OCI-LY1 (cell line): ENCODE results near the gene SLC7A8.
A peak's percentile ranks its signal among the peaks of the same experiment; 100 is the strongest.
"Not testable (repeated sequence)": the region's sequence is repeated elsewhere in the genome, so short reads cannot be mapped to it uniquely, and the experiment has no call there.

Experiments used
- H2AFZ ChIP-seq: fragments of 200-600 bp; sonication (generic), shearing (Covaris generic); 2 replicates; pipeline ENCODE4 v1.6.0; 2014; ENCODE audit warnings: antibody characterized with exemption, mild to moderate bottlenecking, low read length
- H3F3A ChIP-seq: fragments of 200-600 bp; sonication (generic), shearing (Covaris generic); 2 replicates; pipeline ENCODE4 v1.6.0; 2014; ENCODE audit warnings: mild to moderate bottlenecking, antibody characterized with exemption, low read length, moderate library complexity; ENCODE audit not compliant: insufficient read depth
- H3K27ac ChIP-seq: fragments of 200-600 bp; sonication (generic); 2 replicates; pipeline ENCODE4 v1.5.1; 2014; ENCODE audit warnings: low read length, mixed run types, mild to moderate bottlenecking, low read depth; ENCODE audit not compliant: poor library complexity, severe bottlenecking
- H3K27me3 ChIP-seq: fragments of 200-600 bp; sonication (generic); 2 replicates; pipeline ENCODE4 v1.6.0; 2014; ENCODE audit warnings: antibody characterized with exemption, mild to moderate bottlenecking, low read length, moderate library complexity; ENCODE audit not compliant: insufficient read depth
- H3K36me3 ChIP-seq: fragments of 200-600 bp; sonication (generic); 2 replicates; pipeline ENCODE4 v1.6.1; 2014; ENCODE audit warnings: mild to moderate bottlenecking, antibody characterized with exemption, low read length, moderate library complexity, mixed read lengths; ENCODE audit not compliant: insufficient read depth
- H3K4me1 ChIP-seq: fragments of 200-600 bp; sonication (generic); 2 replicates; pipeline ENCODE4 v1.5.1; 2014; ENCODE audit warnings: mild to moderate bottlenecking, low read length, moderate library complexity; ENCODE audit not compliant: insufficient read depth, severe bottlenecking
- H3K4me2 ChIP-seq: fragments of 200-600 bp; sonication (generic), shearing (Covaris generic); 2 replicates; pipeline ENCODE4 v1.6.1; 2014; ENCODE audit warnings: low read length
- H3K4me3 ChIP-seq: fragments of 200-600 bp; sonication (generic); 2 replicates; pipeline ENCODE4 v1.5.1; 2014; ENCODE audit warnings: low read length, low read depth, mild to moderate bottlenecking, mixed read lengths; ENCODE audit not compliant: poor library complexity, severe bottlenecking
- H3K79me2 ChIP-seq: fragments of 200-600 bp; shearing (Covaris generic); 2 replicates; pipeline ENCODE4 v1.6.1; 2016; ENCODE audit warnings: mixed run types, low read length, mixed read lengths; ENCODE audit not compliant: insufficient read depth
- H3K9ac ChIP-seq: fragments of 200-600 bp; sonication (generic), shearing (Covaris generic); 2 replicates; pipeline ENCODE4 v1.6.1; 2014; ENCODE audit warnings: mild to moderate bottlenecking, low read length, mixed read lengths
- H3K9me2 ChIP-seq: fragments of 200-600 bp; sonication (generic), shearing (Covaris generic); 2 replicates; pipeline ENCODE4 v1.6.1; 2014; ENCODE audit warnings: low read depth, mild to moderate bottlenecking, low read length, mixed read lengths
- H3K9me3 ChIP-seq: fragments of 200-600 bp; shearing (Covaris generic); 2 replicates; pipeline ENCODE4 v1.6.1; 2014; ENCODE audit warnings: low read length, mixed read lengths
- H4K20me1 ChIP-seq: fragments of 200-600 bp; sonication (generic), shearing (Covaris generic); 2 replicates; pipeline ENCODE4 v1.6.0; 2016; ENCODE audit warnings: mild to moderate bottlenecking, low read length; ENCODE audit not compliant: insufficient read depth
- EZH2 ChIP-seq: fragments of 200-600 bp; sonication (generic), shearing (Covaris generic); IDR thresholded peaks from 2 replicates; pipeline ENCODE4 v1.8.0; 2017; ENCODE audit warnings: borderline replicate concordance, mixed run types, mild to moderate bottlenecking, antibody characterized with exemption, low read length, moderate library complexity, mixed read lengths
- TF ChIP-seq, protein P1 (sequence below): fragments of 200-600 bp; sonication (generic), shearing (Covaris generic); IDR thresholded peaks from 2 replicates; pipeline ENCODE4 v1.5.1; 2017; ENCODE audit warnings: mild to moderate bottlenecking, antibody characterized with exemption, low read length, moderate library complexity, mixed read lengths

The SLC7A8 gene

DNA sequence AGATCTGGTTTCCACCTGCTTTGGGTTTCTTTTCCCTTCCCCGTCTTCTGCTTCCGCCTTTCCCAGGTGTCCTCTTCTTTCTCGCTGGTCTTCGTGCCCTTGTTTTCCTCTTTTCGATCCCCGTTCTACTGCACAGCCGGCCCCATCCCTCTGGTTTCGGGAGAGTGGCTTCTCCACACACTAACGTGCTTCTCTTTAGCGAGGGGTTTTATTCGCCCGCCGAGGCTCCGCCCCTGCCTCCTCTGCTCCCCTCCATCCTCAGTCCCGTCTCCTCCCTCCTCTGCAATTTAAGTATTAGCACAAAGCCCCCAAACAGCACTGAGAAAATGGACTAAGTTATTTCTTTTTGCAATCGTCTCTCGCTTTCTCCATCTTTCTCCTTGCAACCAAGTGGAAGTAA, at the start of gene SLC7A8:
Gene SLC7A8 (minus strand): TSS at position 182 of the 400 bp plus-strand sequence. CDS start 746 bp downstream, outside the sequence.
- Histone ChIP-seq H3K9ac (no peak within 1 kb of the TSS), H3K4me2 (peak within 1 kb of the TSS; percentile 45), H2AFZ (no peak within 1 kb of the TSS), H3K4me1 (peaks cover 6% of the 10 kb centered on the region), H3K9me3 (no peaks in the 10 kb centered on the region), H3K9me2 (no peaks in the 10 kb centered on the region), H3K4me3 (peak within 1 kb of the TSS; percentile 45), H3K36me3 (no peaks in the 10 kb centered on the region), H3K27me3 (0 out of 2 replicates have a peak, but pooled peaks cover 7% of the 10 kb centered on the region), H4K20me1 (no peaks in the 10 kb centered on the region), H3K27ac (no peak within 1 kb of the TSS), H3F3A (no peaks in the 10 kb centered on the region), H3K79me2 (no peaks in the 10 kb centered on the region)
- TF ChIP-seq EZH2: no peak
- TF ChIP-seq, protein P1, sequence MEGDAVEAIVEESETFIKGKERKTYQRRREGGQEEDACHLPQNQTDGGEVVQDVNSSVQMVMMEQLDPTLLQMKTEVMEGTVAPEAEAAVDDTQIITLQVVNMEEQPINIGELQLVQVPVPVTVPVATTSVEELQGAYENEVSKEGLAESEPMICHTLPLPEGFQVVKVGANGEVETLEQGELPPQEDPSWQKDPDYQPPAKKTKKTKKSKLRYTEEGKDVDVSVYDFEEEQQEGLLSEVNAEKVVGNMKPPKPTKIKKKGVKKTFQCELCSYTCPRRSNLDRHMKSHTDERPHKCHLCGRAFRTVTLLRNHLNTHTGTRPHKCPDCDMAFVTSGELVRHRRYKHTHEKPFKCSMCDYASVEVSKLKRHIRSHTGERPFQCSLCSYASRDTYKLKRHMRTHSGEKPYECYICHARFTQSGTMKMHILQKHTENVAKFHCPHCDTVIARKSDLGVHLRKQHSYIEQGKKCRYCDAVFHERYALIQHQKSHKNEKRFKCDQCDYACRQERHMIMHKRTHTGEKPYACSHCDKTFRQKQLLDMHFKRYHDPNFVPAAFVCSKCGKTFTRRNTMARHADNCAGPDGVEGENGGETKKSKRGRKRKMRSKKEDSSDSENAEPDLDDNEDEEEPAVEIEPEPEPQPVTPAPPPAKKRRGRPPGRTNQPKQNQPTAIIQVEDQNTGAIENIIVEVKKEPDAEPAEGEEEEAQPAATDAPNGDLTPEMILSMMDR: no peak

DNA sequence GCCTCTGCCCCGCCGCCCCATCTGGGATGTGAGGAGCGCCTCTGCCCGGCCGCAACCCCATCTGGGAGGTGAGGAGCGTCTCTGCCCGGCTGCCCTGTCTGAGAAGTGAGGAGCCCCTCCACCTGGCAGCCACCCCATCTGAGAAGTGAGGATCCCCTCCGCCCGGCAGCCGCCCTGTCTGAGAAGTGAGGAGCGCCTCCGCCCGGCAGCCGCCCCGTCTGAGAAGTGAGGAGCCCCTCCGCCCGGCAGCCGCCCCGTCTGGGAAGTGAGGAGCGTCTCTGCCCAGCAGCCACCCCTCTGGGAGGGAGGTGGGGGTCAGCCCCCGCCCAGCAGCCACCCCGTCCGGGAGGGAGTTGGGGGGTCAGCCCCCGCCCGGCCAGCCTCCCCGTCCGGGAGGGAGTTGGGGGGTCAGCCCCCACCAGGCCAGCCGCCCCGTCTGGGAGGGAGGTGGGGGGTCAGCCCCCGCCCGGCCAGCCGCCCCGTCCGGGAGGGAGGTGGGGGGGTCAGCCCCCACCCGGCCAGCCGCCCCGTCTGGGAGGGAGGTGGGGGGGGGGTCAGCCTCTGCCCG, 48.9 kb upstream of the SLC7A8 start:
- not testable (repeated sequence) for H3K4me1 ChIP-seq, H2AFZ ChIP-seq, H3K27me3 ChIP-seq, H4K20me1 ChIP-seq, H3K79me2 ChIP-seq, H3K9ac ChIP-seq, H3F3A ChIP-seq, H3K9me2 ChIP-seq, H3K36me3 ChIP-seq, H3K9me3 ChIP-seq, H3K27ac ChIP-seq, H3K4me3 ChIP-seq, H3K4me2 ChIP-seq

DNA sequence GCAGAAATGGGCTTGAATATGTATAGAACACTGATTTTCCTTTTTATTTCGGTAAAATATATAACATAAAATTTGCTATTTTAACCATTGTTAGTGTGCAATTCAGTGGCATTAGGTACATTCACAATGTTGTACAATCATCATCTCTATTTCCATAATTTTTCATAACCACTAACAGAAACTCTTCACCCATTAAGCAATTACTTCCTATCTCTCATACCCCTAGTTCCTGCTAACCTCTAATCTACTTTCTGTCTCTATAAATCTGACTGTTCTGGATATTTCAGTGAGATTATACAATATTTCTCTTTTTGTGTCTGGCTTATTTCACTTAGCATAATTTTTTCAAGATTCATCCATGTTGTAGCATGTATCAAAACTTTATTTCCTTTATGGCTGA, 45.4 kb upstream of the SLC7A8 start:
- Histone ChIP-seq H4K20me1 (no peaks in the 10 kb centered on the region), H3K4me2 (no peak overlapping the region), H3K9me3 (0 out of 2 replicates have a peak, but pooled peaks cover 3% of the 10 kb centered on the region), H3K79me2 (no peaks in the 10 kb centered on the region), H3K27ac (no peak overlapping the region), H3F3A (no peaks in the 10 kb centered on the region), H3K4me1 (no peaks in the 10 kb centered on the region), H3K27me3 (no peaks in the 10 kb centered on the region), H2AFZ (no peak overlapping the region), H3K4me3 (no peak overlapping the region), H3K9me2 (no peaks in the 10 kb centered on the region), H3K36me3 (no peaks in the 10 kb centered on the region), H3K9ac (no peak overlapping the region)
- TF ChIP-seq EZH2: no peak
- TF ChIP-seq, protein P1: no peak

DNA sequence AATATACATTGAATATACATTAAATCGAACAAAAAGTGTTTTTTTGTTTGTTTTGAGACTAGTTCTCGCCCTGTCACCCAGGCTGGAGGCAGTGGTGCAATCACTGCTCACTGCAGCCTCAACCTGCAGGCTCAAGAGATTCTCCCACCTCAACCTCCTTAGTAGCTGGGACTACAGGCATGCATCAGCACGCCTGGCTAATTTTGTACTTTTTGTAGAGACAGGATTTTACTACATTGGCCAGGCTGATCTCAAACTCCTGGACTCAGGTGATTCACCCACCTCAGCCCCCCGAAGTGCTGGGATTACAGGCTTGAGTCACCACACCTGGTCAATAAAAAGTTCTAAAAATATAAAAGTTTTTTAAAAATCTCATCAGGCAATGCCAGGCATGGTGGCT, 44.1 kb upstream of the SLC7A8 start:
- Histone ChIP-seq H3K36me3 (no peaks in the 10 kb centered on the region), H3K4me2 (no peak overlapping the region), H2AFZ (no peak overlapping the region), H3K27me3 (no peaks in the 10 kb centered on the region), H3K79me2 (no peaks in the 10 kb centered on the region), H3K27ac (no peak overlapping the region), H3K4me3 (no peak overlapping the region), H4K20me1 (no peaks in the 10 kb centered on the region), H3K9me3 (0 out of 2 replicates have a peak, but pooled peaks cover 3% of the 10 kb centered on the region), H3K9ac (no peak overlapping the region), H3K9me2 (no peaks in the 10 kb centered on the region), H3K4me1 (no peaks in the 10 kb centered on the region), H3F3A (no peaks in the 10 kb centered on the region)
- no peak for TF ChIP-seq EZH2
- TF ChIP-seq, protein P1: no peak

DNA sequence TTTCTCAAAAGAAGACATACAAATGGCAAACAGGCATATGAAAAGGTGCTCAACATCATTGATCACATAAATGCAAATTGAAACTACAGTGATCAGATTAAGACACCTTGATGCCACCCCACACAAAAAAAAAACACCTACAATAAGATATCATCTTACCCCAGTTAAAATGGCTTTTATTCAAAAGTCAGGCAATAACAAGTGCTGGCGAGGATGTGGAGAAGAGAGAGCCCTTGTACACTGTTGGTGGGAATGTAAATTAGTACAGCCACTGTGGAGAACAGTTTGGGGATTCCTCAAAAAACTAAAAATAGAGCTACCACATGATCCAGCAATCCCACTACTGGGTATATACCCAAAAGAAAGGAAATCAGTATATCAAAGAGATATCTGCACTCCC, 41.5 kb upstream of the SLC7A8 start:
- H3K4me3 ChIP-seq, H3K79me2 ChIP-seq, H4K20me1 ChIP-seq, H2AFZ ChIP-seq, H3F3A ChIP-seq, H3K27me3 ChIP-seq, H3K36me3 ChIP-seq, H3K9ac ChIP-seq, H3K27ac ChIP-seq, H3K9me3 ChIP-seq, H3K4me2 ChIP-seq, H3K9me2 ChIP-seq, H3K4me1 ChIP-seq: not testable (repeated sequence)
